HFFc6 (cell line): ENCODE results near the gene MSANTD3. TPM values are rescaled to one million over a fixed set of nuclear protein-coding genes. Genes with fewer than 3 reads are reported as not detected.

Experiments used
- DNase-seq: peaks from one replicate; pipeline ENCODE4 v3.0.0-alpha.2; 2018
- H3K27ac Mint-ChIP-seq: 2 replicates; pipeline ENCODE4 v1.8.0; 2020; ENCODE audit warnings: mild to moderate bottlenecking, mixed read lengths
- H3K27me3 Mint-ChIP-seq: 2 replicates; pipeline ENCODE4 v1.8.0; 2021; ENCODE audit warnings: mild to moderate bottlenecking, moderate library complexity, mixed read lengths; ENCODE audit not compliant: insufficient read depth
- H3K36me3 Mint-ChIP-seq: 2 replicates; pipeline ENCODE4 v1.8.0; 2021; ENCODE audit warnings: low read depth, mixed read lengths
- H3K4me1 Mint-ChIP-seq: 2 replicates; pipeline ENCODE4 v1.8.0; 2020; ENCODE audit warnings: low read depth, mixed read lengths
- H3K4me3 Mint-ChIP-seq: 2 replicates; pipeline ENCODE4 v1.8.0; 2020; ENCODE audit warnings: mild to moderate bottlenecking, moderate library complexity, mixed read lengths
- H3K9me3 Mint-ChIP-seq: 2 replicates; pipeline ENCODE4 v1.8.0; 2020; ENCODE audit warnings: mild to moderate bottlenecking, mixed read lengths
- CTCF ChIP-seq: fragments of 200-600 bp; sonication (generic); IDR thresholded peaks from 2 replicates; pipeline ENCODE4 v1.5.0; 2021; ENCODE audit warnings: antibody characterized with exemption, mild to moderate bottlenecking
- total RNA-seq, 6 experiments: library from RNA; stranded (reverse); fragmentation: NEBNext Ultra II Directional; extraction: Animal tissue kit (Norgen Biotek cat#: 25700); gene quantifications; 2 replicates in 1 of 6; 3 replicates in 5 of 6; pipeline ENCODE4 v1.2.3, GENCODE V29; 2021

The MSANTD3 gene
- total RNA-seq, 6 experiments from 2014 or later = 56.9 to 76.1 (median 71.2) TPM

GRCh38 chr9:100477241-100477640, 50.3 kb downstream of the MSANTD3 start:
- no peak overlapping the region for H3K27ac Mint-ChIP-seq
- TF ChIP-seq CTCF = no peak
- H3K9me3 Mint-ChIP-seq = no peaks in the 10 kb centered on the region
- H3K4me1 Mint-ChIP-seq = peaks cover 12% of the 10 kb centered on the region
- no peaks in the 10 kb centered on the region for H3K27me3 Mint-ChIP-seq
- no peaks in the 10 kb centered on the region for H3K36me3 Mint-ChIP-seq
- DNase-seq = no peak
- no peak overlapping the region for H3K4me3 Mint-ChIP-seq

- no peak for TF ChIP-seq CTCF
- Mint-ChIP-seq H3K36me3 (no peaks in the 10 kb centered on the region), H3K4me3 (no peak overlapping the region), H3K27me3 (no peaks in the 10 kb centered on the region), H3K27ac (no peak overlapping the region), H3K4me1 (peaks cover 9% of the 10 kb centered on the region), H3K9me3 (no peaks in the 10 kb centered on the region)
- no peak for DNase-seq
These were observed 51.2 kb downstream of the MSANTD3 start for GRCh38 chr9:100478192-100478591.

GRCh38 chr9:100479820-100480219, 52.9 kb downstream of the MSANTD3 start:
- no peak for DNase-seq
- Mint-ChIP-seq H3K27me3 (no peaks in the 10 kb centered on the region), H3K4me1 (no peaks in the 10 kb centered on the region; the same call in 1 of the 2 replicates)

GRCh38 chr9:100485196-100485595, 58.3 kb downstream of the MSANTD3 start:
- TF ChIP-seq CTCF = no peak
- no peaks in the 10 kb centered on the region for H3K36me3 Mint-ChIP-seq
- H3K27me3 Mint-ChIP-seq = no peaks in the 10 kb centered on the region
- H3K27ac Mint-ChIP-seq = no peak overlapping the region
- H3K4me1 Mint-ChIP-seq = no peaks in the 10 kb centered on the region
- DNase-seq = no peak
- no peak overlapping the region for H3K4me3 Mint-ChIP-seq
- H3K9me3 Mint-ChIP-seq = no peaks in the 10 kb centered on the region

More at GRCh38 chr9:100479820-100480219, 52.9 kb downstream of the MSANTD3 start:
- H3K9me3 Mint-ChIP-seq = no peaks in the 10 kb centered on the region
- H3K4me3 Mint-ChIP-seq = no peak overlapping the region
- no peak for TF ChIP-seq CTCF
- no peaks in the 10 kb centered on the region for H3K36me3 Mint-ChIP-seq
- H3K27ac Mint-ChIP-seq = no peak overlapping the region

- no peak for DNase-seq
- TF ChIP-seq CTCF = no peak
- Mint-ChIP-seq H3K9me3 (no peaks in the 10 kb centered on the region), H3K4me1 (peaks cover 6% of the 10 kb centered on the region; the same call in 1 of the 2 replicates), H3K27ac (no peak overlapping the region), H3K27me3 (no peaks in the 10 kb centered on the region), H3K4me3 (no peak overlapping the region), H3K36me3 (no peaks in the 10 kb centered on the region)
These were observed 59.7 kb downstream of the MSANTD3 start for GRCh38 chr9:100486479-100487176.
